ENCODE measurements around the gene TNFAIP8L1. TPM values are rescaled to one million over a fixed set of nuclear protein-coding genes. Genes with fewer than 3 reads are reported as not detected.

Gene TNFAIP8L1
- total RNA-seq, 1 donor from 2014 or later: 3.6 TPM

GRCh38 chr19:4693471-4694121 lies 54.3 kb downstream of the TNFAIP8L1 start:
- intact Hi-C loops (cut with DNase I): no loop called here

GRCh38 chr19:4694211-4694987 lies 55.1 kb downstream of the TNFAIP8L1 start:
- intact Hi-C loops (cut with DNase I): no loop called here
- no peak for DNase-seq (ENCODE audit: low spot score)

More at GRCh38 chr19:4693471-4694121, 54.3 kb downstream of the TNFAIP8L1 start:
- DNase-seq (ENCODE audit: low spot score): no peak

GRCh38 chr19:4695224-4695731 lies 56.0 kb downstream of the TNFAIP8L1 start:
- intact Hi-C loops (cut with DNase I): no loop called here
- no peak for DNase-seq (ENCODE audit: low spot score)

GRCh38 chr19:4697304-4697703 lies 58.0 kb downstream of the TNFAIP8L1 start:
- intact Hi-C loops (cut with DNase I): no loop called here
- DNase-seq (ENCODE audit: low spot score): no peak

- intact Hi-C loops (cut with DNase I): no loop called here
- no peak for DNase-seq (ENCODE audit: low spot score)
Observed at GRCh38 chr19:4699826-4700692, 60.7 kb downstream of the TNFAIP8L1 start.

GRCh38 chr19:4700693-4700970 lies 61.3 kb downstream of the TNFAIP8L1 start:
- intact Hi-C loops (cut with DNase I): no loop called here
- no peak for DNase-seq (ENCODE audit: low spot score)

GRCh38 chr19:4701557-4701956 lies 62.2 kb downstream of the TNFAIP8L1 start:
- no peak for DNase-seq (ENCODE audit: low spot score)
- intact Hi-C loops (cut with DNase I): no loop called here

- no peak for DNase-seq (ENCODE audit: low spot score)
- intact Hi-C loops (cut with DNase I): no loop called here
Observed at GRCh38 chr19:4702764-4703163, 63.4 kb downstream of the TNFAIP8L1 start.

- intact Hi-C loops (cut with DNase I): no loop called here
- DNase-seq (ENCODE audit: low spot score): no peak
Observed at GRCh38 chr19:4703671-4704316, 64.5 kb downstream of the TNFAIP8L1 start.

GRCh38 chr19:4704317-4704673 lies 65.0 kb downstream of the TNFAIP8L1 start:
- intact Hi-C loops (cut with DNase I): no loop called here
- no peak for DNase-seq (ENCODE audit: low spot score)

Other genes with a start within 250 kb of the TNFAIP8L1 start
- 22.0 TPM for gene SH3GL1, start 239.0 kb upstream of the TNFAIP8L1 start, total RNA-seq
- gene CHAF1A, start 236.9 kb upstream of the TNFAIP8L1 start, total RNA-seq: 5.1 TPM
- gene UBXN6, start 181.7 kb upstream of the TNFAIP8L1 start, total RNA-seq: 102 TPM
- 28.4 TPM for gene HDGFL2, start 167.2 kb upstream of the TNFAIP8L1 start, total RNA-seq
- 89.8 TPM for gene PLIN4, start 121.0 kb upstream of the TNFAIP8L1 start, total RNA-seq
- 25.1 TPM for gene PLIN5, start 104.3 kb upstream of the TNFAIP8L1 start, total RNA-seq
- 0.43 TPM for gene LRG1, start 99.5 kb upstream of the TNFAIP8L1 start, total RNA-seq
- 7.2 TPM for gene SEMA6B, start 79.8 kb upstream of the TNFAIP8L1 start, total RNA-seq
- 37.1 TPM for gene MYDGF, start 30.8 kb downstream of the TNFAIP8L1 start, total RNA-seq
- gene DPP9, start 84.3 kb downstream of the TNFAIP8L1 start, total RNA-seq: 39.0 TPM
- gene FEM1A, start 152.2 kb downstream of the TNFAIP8L1 start, total RNA-seq: 33.2 TPM
- gene TICAM1, start 192.2 kb downstream of the TNFAIP8L1 start, total RNA-seq: 6.3 TPM
- gene PLIN3, start 228.2 kb downstream of the TNFAIP8L1 start, total RNA-seq: 21.7 TPM

Measured in cardiac septum (tissue), 1 donor.